Ovary (tissue), 3 donors: ENCODE measurements around the gene COL5A1.

Source experiments
- CTCF ChIP-seq, 3 donors: fragments of 450-650 bp in 2 of 3; fragments of 200-600 bp in 1 of 3; IDR thresholded peaks; one replicate each; pipeline versions ENCODE4 v1.5.1 to v1.8.0; 2016 to 2022; ENCODE audit warnings: antibody characterized with exemption in 3 of 3, mild to moderate bottlenecking in 1 of 3
- POLR2A ChIP-seq: fragments of 450-650 bp; IDR thresholded peaks from one replicate; pipeline ENCODE4 v1.6.1; 2017; ENCODE audit warnings: antibody characterized with exemption, mild to moderate bottlenecking, moderate library complexity
- donor health status: DM: no; HTN: no; CAD: no.

DNA sequence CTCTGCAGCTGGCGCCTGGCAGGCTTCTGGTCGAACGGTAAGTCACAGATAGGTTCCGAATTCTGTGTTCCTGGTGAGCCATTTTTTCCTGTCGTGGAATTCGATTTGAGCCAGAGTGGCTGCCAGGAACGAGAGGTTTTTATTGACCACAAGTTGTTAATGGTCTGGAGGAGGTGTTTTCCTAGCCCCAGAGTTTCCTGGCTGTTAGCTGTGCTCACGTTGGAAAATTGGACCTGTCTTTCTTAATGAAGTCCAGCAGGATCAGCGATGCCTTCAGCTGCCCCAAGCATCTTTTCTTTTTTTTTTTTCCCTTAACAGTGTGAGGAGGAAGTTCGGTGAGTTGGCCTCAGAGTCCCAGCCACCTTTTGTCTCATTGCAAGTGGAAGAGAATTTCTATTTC is 62.9 kb downstream of the COL5A1 start:
- TF ChIP-seq CTCF (IDR thresholded peaks at IDR 0.05): no peak
- TF ChIP-seq POLR2A: no peak
